SK-N-SH (cell line): ENCODE measurements around the gene OCA2. TPM values are rescaled to one million over a fixed set of nuclear protein-coding genes. Genes with fewer than 3 reads are reported as not detected.

Experiments used
- CTCF ChIA-PET: fragments of 300-600, 350-600 bp; formaldehyde crosslinking; extraction: SDS; loops from one replicate; lab custom pipeline; 2021; lab: Yijun Ruan, JAX
- POLR2A ChIA-PET: fragments of 350-600 bp; sonication (Branson Sonifier 250); formaldehyde crosslinking; extraction: SDS; loops from one replicate; lab custom pipeline; 2020; ENCODE audit warnings: antibody characterized with exemption, inconsistent platforms; lab: Yijun Ruan, JAX
- DNase-seq: peaks from one replicate; pipeline ENCODE4 v3.0.0; 2012
- H2AFZ ChIP-seq: fragments of 200-600 bp; sonication (generic); 2 replicates; pipeline ENCODE4 v1.8.1; 2016; ENCODE audit warnings: antibody characterized with exemption, mild to moderate bottlenecking, low read depth
- H3F3A ChIP-seq: fragments of 200-600 bp; sonication (generic); replicated peaks from 2 replicates; pipeline ENCODE3; 2016; ENCODE audit warnings: antibody characterized with exemption, mild to moderate bottlenecking; ENCODE audit not compliant: insufficient read depth
- H3K27ac ChIP-seq, 2 experiments: fragments of 200-500 bp in 1 of 2; fragments of 200-600 bp in 1 of 2; sonication (Bioruptor generic) in 1 of 2; sonication (generic), shearing (Covaris generic) in 1 of 2; 2 replicates each; pipeline versions ENCODE4 v1.5.1 to v1.6.1; 2014 to 2016; ENCODE audit warnings: low read depth in 2 of 2, inconsistent platforms in 1 of 2, low read length in 1 of 2, mild to moderate bottlenecking in 1 of 2, mixed read lengths in 1 of 2
- H3K27me3 ChIP-seq: fragments of 200-600 bp; sonication (generic), shearing (Covaris generic); 2 replicates; pipeline ENCODE4 v1.6.1; 2016; ENCODE audit warnings: mixed run types; ENCODE audit not compliant: insufficient read depth
- H3K36me3 ChIP-seq, 2 experiments: fragments of 200-500 bp in 1 of 2; fragments of 200-600 bp in 1 of 2; sonication (Bioruptor generic) in 1 of 2; sonication (generic) in 1 of 2; replicated peaks in 1 of 2; 2 replicates each; pipeline versions ENCODE3 to v1.5.1; 2014 to 2016; ENCODE audit warnings: low read length in 1 of 2, mild to moderate bottlenecking in 1 of 2; ENCODE audit not compliant: insufficient read depth in 2 of 2, control insufficient read depth in 1 of 2
- H3K4me1 ChIP-seq, 2 experiments: fragments of 200-500 bp in 1 of 2; fragments of 200-600 bp in 1 of 2; sonication (Bioruptor generic) in 1 of 2; sonication (generic), shearing (Covaris generic) in 1 of 2; 2 replicates each; pipeline versions ENCODE4 v1.5.1 to v1.6.1; 2014 to 2016; ENCODE audit warnings: low read depth in 1 of 2, low read length in 1 of 2, mixed run types in 1 of 2; ENCODE audit not compliant: insufficient read depth in 2 of 2, control insufficient read depth in 1 of 2
- H3K4me2 ChIP-seq: fragments of 200-600 bp; sonication (generic), shearing (Covaris generic); 2 replicates; pipeline ENCODE4 v1.6.1; 2017; ENCODE audit warnings: mixed run types
- H3K4me3 ChIP-seq, 2 experiments: fragments of 200-500 bp in 1 of 2; fragments of 200-600 bp in 1 of 2; sonication (Bioruptor generic) in 1 of 2; sonication (generic), shearing (Covaris generic) in 1 of 2; 2 replicates each; pipeline versions ENCODE4 v1.5.1 to v1.8.1; 2014 to 2016; ENCODE audit warnings: low read depth in 2 of 2, inconsistent platforms in 1 of 2, low read length in 1 of 2, mild to moderate bottlenecking in 1 of 2, mixed read lengths in 1 of 2, moderate library complexity in 1 of 2
- H3K79me2 ChIP-seq: fragments of 200-600 bp; sonication (generic); 2 replicates; pipeline ENCODE4 v1.8.1; 2017; ENCODE audit warnings: mild to moderate bottlenecking; ENCODE audit not compliant: insufficient read depth
- H3K9ac ChIP-seq: fragments of 200-600 bp; sonication (generic); 2 replicates; pipeline ENCODE4 v1.6.1; 2017; ENCODE audit warnings: mixed run types
- H3K9me2 ChIP-seq: fragments of 200-600 bp; sonication (generic); 2 replicates; pipeline ENCODE4 v1.6.1; 2017; ENCODE audit warnings: mixed run types
- H3K9me3 ChIP-seq: fragments of 200-600 bp; sonication (generic); 2 replicates; pipeline ENCODE4 v1.6.1; 2017; ENCODE audit warnings: mixed run types, mild to moderate bottlenecking, moderate library complexity
- H4K20me1 ChIP-seq: fragments of 200-600 bp; sonication (generic); 2 replicates; pipeline ENCODE4 v1.6.1; 2017; ENCODE audit warnings: mild to moderate bottlenecking, mixed run types; ENCODE audit not compliant: insufficient read depth
- EZH2phosphoT487 ChIP-seq: fragments of 200-600 bp; sonication (generic); IDR thresholded peaks from 2 replicates; pipeline ENCODE4 v1.6.1; 2017; ENCODE audit warnings: low read depth, mixed run types, mild to moderate bottlenecking, antibody characterized with exemption, moderate library complexity, borderline replicate concordance
- FOXM1 ChIP-seq: IDR thresholded peaks from 2 replicates; pipeline ENCODE4 v1.4.0; 2012; ENCODE audit warnings: low read depth, mild to moderate bottlenecking
- GABPA ChIP-seq: IDR thresholded peaks from 2 replicates; pipeline ENCODE4 v1.4.0; 2012; ENCODE audit warnings: low read depth, mild to moderate bottlenecking
- NRF1 ChIP-seq: IDR thresholded peaks from 2 replicates; pipeline ENCODE4 v1.6.1; 2012; ENCODE audit warnings: low read depth, mild to moderate bottlenecking, low read length
- RAD21 ChIP-seq: IDR thresholded peaks from 2 replicates; pipeline ENCODE4 v1.6.1; 2012; ENCODE audit warnings: mild to moderate bottlenecking, low read length
- REST ChIP-seq: IDR thresholded peaks from 2 replicates; pipeline ENCODE4 v1.6.1; 2012; ENCODE audit warnings: mild to moderate bottlenecking, low read depth, low read length, moderate library complexity
- RXRA ChIP-seq: IDR thresholded peaks from 2 replicates; pipeline ENCODE4 v1.4.0; 2012; ENCODE audit warnings: low read depth, mild to moderate bottlenecking, borderline replicate concordance
- USF1 ChIP-seq: IDR thresholded peaks from 2 replicates; pipeline ENCODE4 v1.4.0; 2012; ENCODE audit warnings: low read depth, borderline replicate concordance
- WGBS: methylation state at CpG from one replicate; pipeline ENCODE4 v1.1.6; 2017; ENCODE audit warnings: low lambda C conversion rate; 5-methylcytosine and 5-hydroxymethylcytosine counted together
- polyA plus RNA-seq, 3 experiments: library from polyadenylated mRNA; depleted of rRNA; stranded (reverse); fragments of >200 nt; gene quantifications; 2 replicates each; pipeline ENCODE4 v1.2.3, GENCODE V29; 2012

OCA2 gene
- polyA plus RNA-seq, 1 of the 3 experiments (the other 2 are of a cell fraction) = 0.16 TPM

GRCh38 chr15:28101983-28102441 lies 2.9 kb upstream of the OCA2 start:
- peaks cover 13% of the 10 kb centered on the region; the same call in 1 of the 2 replicates for H3K27me3 ChIP-seq
- H3K79me2 ChIP-seq = no peaks in the 10 kb centered on the region
- no peak overlapping the region for H3K4me2 ChIP-seq
- H3K4me3 ChIP-seq = no peak overlapping the region
- no peak overlapping the region for H2AFZ ChIP-seq
- no peak for DNase-seq
- no peak for TF ChIP-seq GABPA
- ChIA-PET POLR2A (no interaction called here), CTCF (interaction anchor here (0.7 to 4.0 kb wide), 3 partner anchors 14 to 80 kb away, joined by 3 to 21 read pairs (median 7); no protein-coding TSS in a partner anchor)
- no peak overlapping the region for H3K9ac ChIP-seq
- H3K9me2 ChIP-seq = no peaks in the 10 kb centered on the region
- H3K27ac ChIP-seq = no peak overlapping the region
- H3K4me1 ChIP-seq = peaks cover 0 to 4% of the 10 kb centered on the region in 2 experiments; a peak in 1 of 4 replicates
- H3K9me3 ChIP-seq = no peaks in the 10 kb centered on the region
- WGBS = 70% methylated on average over 8 of the region's 10 CpGs
- H3F3A ChIP-seq = peaks cover 4% of the 10 kb centered on the region
- no peaks in the 10 kb centered on the region for H3K36me3 ChIP-seq
- no peaks in the 10 kb centered on the region for H4K20me1 ChIP-seq

GRCh38 chr15:28101201-28101600 lies 2.1 kb upstream of the OCA2 start:
- Histone ChIP-seq H3K9ac (no peak overlapping the region), H4K20me1 (no peaks in the 10 kb centered on the region), H3K9me3 (no peaks in the 10 kb centered on the region), H3K27ac (no peak overlapping the region), H3K27me3 (peaks cover 13% of the 10 kb centered on the region; the same call in 1 of the 2 replicates), H3F3A (peaks cover 4% of the 10 kb centered on the region), H3K79me2 (no peaks in the 10 kb centered on the region), H3K9me2 (no peaks in the 10 kb centered on the region), H3K4me3 (no peak overlapping the region), H3K4me1 (peaks cover 0 to 7% of the 10 kb centered on the region in 2 experiments; a peak in 1 of 4 replicates), H3K4me2 (no peak overlapping the region), H3K36me3 (no peaks in the 10 kb centered on the region), H2AFZ (no peak overlapping the region)
- POLR2A ChIA-PET = no interaction called here
- 95% methylated on average over 4 of the region's 8 CpGs for WGBS
- TF ChIP-seq RAD21 (no peak), REST (no peak), NRF1 (no peak), EZH2phosphoT487 (no peak), GABPA (no peak), USF1 (no peak), FOXM1 (no peak), RXRA (no peak)
- CTCF ChIA-PET = interaction anchor here (0.7 to 4.0 kb wide), 3 partner anchors 17 to 80 kb away, joined by 3 to 21 read pairs (median 7); no protein-coding TSS in a partner anchor
- DNase-seq = no peak
